Adrenal gland (tissue), 5 donors: ENCODE data around the gene HEMK1.

Experiments
- CTCF ChIP-seq, 6 experiments: fragments of 450-650 bp in 4 of 6; fragments of 200-600 bp in 2 of 6; sonication (generic) in 1 of 6; IDR thresholded peaks; 1 replicate in 5 of 6; 2 replicates in 1 of 6; pipeline versions ENCODE4 v1.5.1 to v1.8.0; 2016 to 2021; ENCODE audit warnings: antibody characterized with exemption in 6 of 6, mild to moderate bottlenecking in 2 of 6, moderate library complexity in 1 of 6
- POLR2A ChIP-seq, 2 donors: fragments of 450-650 bp; IDR thresholded peaks; one replicate each; pipeline ENCODE4 v1.6.1; 2017; ENCODE audit warnings: antibody characterized with exemption in 2 of 2, mild to moderate bottlenecking in 2 of 2, moderate library complexity in 1 of 2
- donor health status: DM: no; HTN: no; CAD: no.

GRCh38 chr3:50525191-50525910 lies 44.0 kb upstream of the HEMK1 start:
- TF ChIP-seq CTCF (IDR thresholded peaks at IDR 0.05) (no peak), POLR2A (IDR thresholded peaks at IDR 0.05) (no peak)
